ENCODE data around the gene PRKAG1. TPM values are rescaled to one million over a fixed set of nuclear protein-coding genes. Genes with fewer than 3 reads are reported as not detected.

PRKAG1 gene
- total RNA-seq, 1 donor from 2014 or later: 47.1 TPM

DNA sequence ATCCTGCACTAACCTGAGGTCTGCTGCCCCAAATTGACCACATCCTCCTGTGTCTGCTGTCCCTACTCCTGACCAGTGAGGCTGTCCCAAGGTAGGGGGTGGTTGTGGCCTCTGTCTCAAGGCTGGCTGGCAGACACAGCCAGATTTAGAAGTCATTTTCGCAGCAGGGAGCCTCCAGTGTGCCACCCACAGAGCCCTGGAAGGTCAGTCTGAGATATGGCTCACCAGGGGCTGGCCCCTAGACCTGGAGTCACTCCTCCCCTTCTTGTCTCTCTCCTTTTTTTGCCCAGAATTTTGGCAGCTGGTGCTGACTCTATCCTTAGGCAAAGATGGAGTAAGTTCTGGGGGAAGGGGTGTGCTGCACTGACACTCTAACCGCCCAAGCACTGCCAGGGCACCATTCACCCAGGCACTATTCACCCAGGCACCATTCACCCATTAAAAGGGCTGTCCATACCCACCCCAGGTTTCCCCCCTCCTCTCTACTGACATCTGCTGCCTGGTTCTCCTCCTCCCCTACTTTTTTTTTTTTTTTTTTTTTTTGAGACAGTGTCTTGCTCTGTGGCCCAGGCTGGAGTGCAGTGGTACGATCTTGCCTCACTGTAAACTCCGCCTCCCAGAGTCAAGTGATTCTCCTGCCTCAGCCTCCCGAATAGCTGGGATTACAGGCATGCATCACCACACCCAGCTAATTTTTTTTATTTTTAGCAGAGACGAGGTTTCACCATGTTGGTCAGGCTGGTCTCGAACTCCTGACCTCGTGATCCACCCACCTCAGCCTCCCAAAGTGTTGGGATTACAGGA, 27.1 kb downstream of the PRKAG1 start:
- FAIRE-seq: no peak
- Histone ChIP-seq H3K9ac (ENCODE audit: low read length) (no peak overlapping the region), H3K27ac (ENCODE audit: low read depth, low read length) (no peak overlapping the region), H3K79me2 (ENCODE audit: insufficient read depth, low read length) (no peaks in the 10 kb centered on the region), H3K9me3 (ENCODE audit: insufficient read depth, low read depth, low read length) (peaks cover 3% of the 10 kb centered on the region), H3K4me3 (ENCODE audit: insufficient read depth, low read depth, low read length) (no peak overlapping the region), H2AFZ (ENCODE audit: low read depth, low read length) (no peak overlapping the region), H3K27me3 (ENCODE audit: insufficient read depth, low read length) (peaks cover 49% of the 10 kb centered on the region), H3K4me2 (ENCODE audit: low read length) (no peak overlapping the region), H4K20me1 (ENCODE audit: insufficient read depth, low read length) (peaks cover 6% of the 10 kb centered on the region), H3K4me1 (ENCODE audit: insufficient read depth, low read length) (peaks cover 8% of the 10 kb centered on the region), H3K36me3 (ENCODE audit: insufficient read depth, low read length) (no peaks in the 10 kb centered on the region)
- no peak overlapping the region for H3K27ac Mint-ChIP-seq (ENCODE audit: unreplicated experiment)
- peaks cover 66% of the 10 kb centered on the region for H3K27me3 Mint-ChIP-seq (ENCODE audit: low read depth, unreplicated experiment)
- TF ChIP-seq, protein P1, sequence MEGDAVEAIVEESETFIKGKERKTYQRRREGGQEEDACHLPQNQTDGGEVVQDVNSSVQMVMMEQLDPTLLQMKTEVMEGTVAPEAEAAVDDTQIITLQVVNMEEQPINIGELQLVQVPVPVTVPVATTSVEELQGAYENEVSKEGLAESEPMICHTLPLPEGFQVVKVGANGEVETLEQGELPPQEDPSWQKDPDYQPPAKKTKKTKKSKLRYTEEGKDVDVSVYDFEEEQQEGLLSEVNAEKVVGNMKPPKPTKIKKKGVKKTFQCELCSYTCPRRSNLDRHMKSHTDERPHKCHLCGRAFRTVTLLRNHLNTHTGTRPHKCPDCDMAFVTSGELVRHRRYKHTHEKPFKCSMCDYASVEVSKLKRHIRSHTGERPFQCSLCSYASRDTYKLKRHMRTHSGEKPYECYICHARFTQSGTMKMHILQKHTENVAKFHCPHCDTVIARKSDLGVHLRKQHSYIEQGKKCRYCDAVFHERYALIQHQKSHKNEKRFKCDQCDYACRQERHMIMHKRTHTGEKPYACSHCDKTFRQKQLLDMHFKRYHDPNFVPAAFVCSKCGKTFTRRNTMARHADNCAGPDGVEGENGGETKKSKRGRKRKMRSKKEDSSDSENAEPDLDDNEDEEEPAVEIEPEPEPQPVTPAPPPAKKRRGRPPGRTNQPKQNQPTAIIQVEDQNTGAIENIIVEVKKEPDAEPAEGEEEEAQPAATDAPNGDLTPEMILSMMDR (IDR thresholded peaks at IDR 0.05; ENCODE audit: insufficient read depth, low read depth, low read length): no peak
- no peak for TF ChIP-seq EZH2 (IDR thresholded peaks at IDR 0.05; ENCODE audit: insufficient read depth, low read length)
- peaks cover 10% of the 10 kb centered on the region for H3K4me1 Mint-ChIP-seq (ENCODE audit: low read depth, unreplicated experiment)
- H3K36me3 Mint-ChIP-seq (ENCODE audit: low read depth, unreplicated experiment): no peaks in the 10 kb centered on the region
- H3K4me3 Mint-ChIP-seq (ENCODE audit: unreplicated experiment): no peak overlapping the region
- H3K9me3 Mint-ChIP-seq (ENCODE audit: unreplicated experiment): no peaks in the 10 kb centered on the region
- no peak for DNase-seq (ENCODE audit: low read depth)

- peaks cover under 1% of the 10 kb centered on the region for H4K20me1 ChIP-seq (ENCODE audit: insufficient read depth, low read length)
- Mint-ChIP-seq H3K36me3 (ENCODE audit: low read depth, unreplicated experiment) (no peaks in the 10 kb centered on the region), H3K4me3 (ENCODE audit: unreplicated experiment) (no peak overlapping the region), H3K27me3 (ENCODE audit: low read depth, unreplicated experiment) (peaks cover 64% of the 10 kb centered on the region), H3K4me1 (ENCODE audit: low read depth, unreplicated experiment) (peaks cover 10% of the 10 kb centered on the region), H3K27ac (ENCODE audit: unreplicated experiment) (peak overlapping the region; percentile 3), H3K9me3 (ENCODE audit: unreplicated experiment) (no peaks in the 10 kb centered on the region)
- H3K27ac ChIP-seq (ENCODE audit: low read depth, low read length): no peak overlapping the region
- H3K4me3 ChIP-seq (ENCODE audit: insufficient read depth, low read depth, low read length): no peak overlapping the region
- no peaks in the 10 kb centered on the region for H3K79me2 ChIP-seq (ENCODE audit: insufficient read depth, low read length)
- TF ChIP-seq, protein P1 (IDR thresholded peaks at IDR 0.05; ENCODE audit: insufficient read depth, low read depth, low read length): no peak
- TF ChIP-seq EZH2 (IDR thresholded peaks at IDR 0.05; ENCODE audit: insufficient read depth, low read length): no peak
- peaks cover 3% of the 10 kb centered on the region for H3K9me3 ChIP-seq (ENCODE audit: insufficient read depth, low read depth, low read length)
- DNase-seq (ENCODE audit: low read depth) (no peak), FAIRE-seq (no peak)
- H3K9ac ChIP-seq (ENCODE audit: low read length): no peak overlapping the region
- no peaks in the 10 kb centered on the region for H3K36me3 ChIP-seq (ENCODE audit: insufficient read depth, low read length)
- H2AFZ ChIP-seq (ENCODE audit: low read depth, low read length): no peak overlapping the region
- no peak overlapping the region for H3K4me2 ChIP-seq (ENCODE audit: low read length)
- H3K4me1 ChIP-seq (ENCODE audit: insufficient read depth, low read length): peaks cover 7% of the 10 kb centered on the region
- H3K27me3 ChIP-seq (ENCODE audit: insufficient read depth, low read length): peaks cover 58% of the 10 kb centered on the region
Observed at GRCh38 chr12:48990552-48990951, 28.0 kb downstream of the PRKAG1 start.

Data from astrocyte (in vitro differentiated cells and primary cell).